DND-41 (cell line): Measurements from ENCODE around the gene HSF4.

ENCODE experiments used
- ATAC-seq: fragments of 200-7000 bp; cut with Tn5 transposase; 3 replicates; pipeline ENCODE4 v1.9.1; 2021; ENCODE audit warnings: low read depth; ENCODE audit not compliant: insufficient read depth
- DNase-seq: peaks from one replicate; pipeline ENCODE4 v3.0.0-alpha.2; 2020
- H2AFZ ChIP-seq: 2 replicates; pipeline ENCODE4 v1.6.0; 2012; ENCODE audit warnings: low read depth, low read length
- H3K27ac ChIP-seq: 2 replicates; pipeline ENCODE4 v1.5.1; 2012; ENCODE audit warnings: low read length, inconsistent platforms
- H3K27me3 ChIP-seq: fragments of 200-600 bp; sonication (generic); 2 replicates; pipeline ENCODE4 v1.6.0; 2012; ENCODE audit warnings: low read length, mild to moderate bottlenecking, inconsistent platforms; ENCODE audit not compliant: insufficient read depth, poor library complexity
- H3K36me3 ChIP-seq: 2 replicates; pipeline ENCODE4 v1.5.1; 2012; ENCODE audit warnings: low read length, inconsistent platforms; ENCODE audit not compliant: insufficient read depth
- H3K4me1 ChIP-seq: 2 replicates; pipeline ENCODE4 v1.5.1; 2012; ENCODE audit warnings: mild to moderate bottlenecking, low read length; ENCODE audit not compliant: insufficient read depth
- H3K4me2 ChIP-seq: 2 replicates; pipeline ENCODE4 v1.6.0; 2012; ENCODE audit warnings: mild to moderate bottlenecking, moderate library complexity, low read length, inconsistent platforms; ENCODE audit not compliant: insufficient read depth
- H3K4me3 ChIP-seq, 2 experiments: fragments of 200-600 bp in 1 of 2; shearing (Covaris generic) in 1 of 2; 2 replicates each; pipeline ENCODE4 v1.5.1; 2012 to 2016; ENCODE audit warnings: inconsistent platforms in 2 of 2, low read length in 2 of 2, mild to moderate bottlenecking in 2 of 2, low read depth in 1 of 2, moderate library complexity in 1 of 2
- H3K79me2 ChIP-seq: 2 replicates; pipeline ENCODE4 v1.6.0; 2012; ENCODE audit warnings: low read length, inconsistent platforms; ENCODE audit not compliant: insufficient read depth
- H3K9ac ChIP-seq: 2 replicates; pipeline ENCODE4 v1.6.0; 2012; ENCODE audit warnings: low read depth, mild to moderate bottlenecking, inconsistent platforms, low read length, moderate library complexity
- H3K9me3 ChIP-seq: 2 replicates; pipeline ENCODE4 v1.5.1; 2012; ENCODE audit warnings: low read length, moderate library complexity, mild to moderate bottlenecking, inconsistent platforms; ENCODE audit not compliant: insufficient read depth, severe bottlenecking
- H4K20me1 ChIP-seq: 2 replicates; pipeline ENCODE4 v1.6.0; 2012; ENCODE audit warnings: low read length; ENCODE audit not compliant: insufficient read depth
- EZH2 ChIP-seq: IDR thresholded peaks from 3 replicates; pipeline ENCODE4 v1.6.1; 2012; ENCODE audit warnings: borderline replicate concordance, low read depth, mild to moderate bottlenecking, moderate library complexity, low read length, inconsistent platforms; ENCODE audit not compliant: severe bottlenecking
- TF ChIP-seq, protein P1 (sequence below): IDR thresholded peaks from 2 replicates; pipeline ENCODE4 v1.5.1; 2012; ENCODE audit warnings: borderline replicate concordance, low read length, moderate library complexity, mild to moderate bottlenecking; ENCODE audit not compliant: poor library complexity, severe bottlenecking; ENCODE audit errors: extremely low read depth

Gene HSF4

DNA sequence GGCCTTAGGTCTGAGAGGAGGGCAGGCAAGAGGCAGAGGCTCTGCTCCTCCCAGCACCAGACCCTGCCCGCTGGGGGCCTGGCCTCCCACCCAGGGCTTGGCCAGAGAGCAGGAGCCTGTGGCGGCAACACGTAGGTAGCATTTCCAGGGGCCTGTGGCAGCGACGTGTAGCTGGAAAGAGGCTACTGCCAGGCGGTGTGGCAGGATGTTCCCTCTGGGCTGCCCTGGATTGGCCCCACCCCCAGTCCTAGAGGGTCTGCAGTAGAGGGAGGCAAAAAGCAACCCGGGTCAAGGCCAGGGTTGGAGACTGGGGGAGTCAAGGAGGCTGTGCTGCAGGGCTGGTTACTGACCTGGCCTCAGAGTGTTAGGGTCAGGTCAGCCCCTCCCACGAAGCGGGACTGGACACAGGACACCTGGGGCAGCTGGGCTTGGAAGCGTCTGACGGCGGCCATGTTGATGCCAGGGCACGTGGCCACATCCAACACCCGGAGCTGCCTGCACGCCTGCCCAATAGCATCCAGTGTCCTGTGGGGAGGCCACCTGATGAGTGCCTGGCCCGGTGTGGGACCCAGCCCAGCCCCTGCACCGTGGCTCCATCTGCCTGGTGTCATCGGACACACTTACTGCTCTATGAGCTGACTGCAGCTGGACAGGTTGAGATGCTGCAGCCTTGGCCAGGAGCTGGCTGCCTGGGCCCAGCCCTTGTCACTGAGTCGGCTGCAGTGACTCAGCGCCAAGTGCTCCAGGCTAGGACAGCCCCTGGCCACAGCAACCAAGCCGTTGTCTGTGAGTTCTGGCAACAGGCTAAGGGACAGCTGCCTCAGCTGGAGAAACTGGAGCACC lies 42.9 kb downstream of the HSF4 start:
- no peaks in the 10 kb centered on the region for H3K27me3 ChIP-seq
- no peak overlapping the region for H3K4me2 ChIP-seq
- DNase-seq, result no peak
- ATAC-seq, result peak; percentile 8; the same call in 1 of the 3 replicates
- H3K9me3 ChIP-seq, result no peaks in the 10 kb centered on the region
- H4K20me1 ChIP-seq, result peaks cover 8% of the 10 kb centered on the region
- TF ChIP-seq, protein P1, sequence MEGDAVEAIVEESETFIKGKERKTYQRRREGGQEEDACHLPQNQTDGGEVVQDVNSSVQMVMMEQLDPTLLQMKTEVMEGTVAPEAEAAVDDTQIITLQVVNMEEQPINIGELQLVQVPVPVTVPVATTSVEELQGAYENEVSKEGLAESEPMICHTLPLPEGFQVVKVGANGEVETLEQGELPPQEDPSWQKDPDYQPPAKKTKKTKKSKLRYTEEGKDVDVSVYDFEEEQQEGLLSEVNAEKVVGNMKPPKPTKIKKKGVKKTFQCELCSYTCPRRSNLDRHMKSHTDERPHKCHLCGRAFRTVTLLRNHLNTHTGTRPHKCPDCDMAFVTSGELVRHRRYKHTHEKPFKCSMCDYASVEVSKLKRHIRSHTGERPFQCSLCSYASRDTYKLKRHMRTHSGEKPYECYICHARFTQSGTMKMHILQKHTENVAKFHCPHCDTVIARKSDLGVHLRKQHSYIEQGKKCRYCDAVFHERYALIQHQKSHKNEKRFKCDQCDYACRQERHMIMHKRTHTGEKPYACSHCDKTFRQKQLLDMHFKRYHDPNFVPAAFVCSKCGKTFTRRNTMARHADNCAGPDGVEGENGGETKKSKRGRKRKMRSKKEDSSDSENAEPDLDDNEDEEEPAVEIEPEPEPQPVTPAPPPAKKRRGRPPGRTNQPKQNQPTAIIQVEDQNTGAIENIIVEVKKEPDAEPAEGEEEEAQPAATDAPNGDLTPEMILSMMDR, result no peak
- TF ChIP-seq EZH2, result no peak
- H3K9ac ChIP-seq, result no peak overlapping the region
- H3K36me3 ChIP-seq, result peaks cover 25% of the 10 kb centered on the region
- no peaks in the 10 kb centered on the region for H3K4me1 ChIP-seq
- no peak overlapping the region for H2AFZ ChIP-seq
- no peaks in the 10 kb centered on the region for H3K79me2 ChIP-seq
- no peak overlapping the region for H3K27ac ChIP-seq
- H3K4me3 ChIP-seq, result no peak overlapping the region

GRCh38 chr16:67208154-67208896 lies 43.8 kb downstream of the HSF4 start:
- TF ChIP-seq, protein P1, result no peak
- no peak for TF ChIP-seq EZH2
- Histone ChIP-seq H3K4me2 (no peak overlapping the region), H3K27ac (no peak overlapping the region), H2AFZ (no peak overlapping the region), H3K4me1 (no peaks in the 10 kb centered on the region), H3K79me2 (no peaks in the 10 kb centered on the region), H3K9me3 (no peaks in the 10 kb centered on the region), H3K36me3 (peaks cover 16% of the 10 kb centered on the region), H3K27me3 (no peaks in the 10 kb centered on the region), H3K9ac (no peak overlapping the region), H3K4me3 (no peak overlapping the region), H4K20me1 (peaks cover 5% of the 10 kb centered on the region)
- ATAC-seq (peak; percentile 17; the same call in 2 of the 3 replicates), DNase-seq (no peak)

DNA sequence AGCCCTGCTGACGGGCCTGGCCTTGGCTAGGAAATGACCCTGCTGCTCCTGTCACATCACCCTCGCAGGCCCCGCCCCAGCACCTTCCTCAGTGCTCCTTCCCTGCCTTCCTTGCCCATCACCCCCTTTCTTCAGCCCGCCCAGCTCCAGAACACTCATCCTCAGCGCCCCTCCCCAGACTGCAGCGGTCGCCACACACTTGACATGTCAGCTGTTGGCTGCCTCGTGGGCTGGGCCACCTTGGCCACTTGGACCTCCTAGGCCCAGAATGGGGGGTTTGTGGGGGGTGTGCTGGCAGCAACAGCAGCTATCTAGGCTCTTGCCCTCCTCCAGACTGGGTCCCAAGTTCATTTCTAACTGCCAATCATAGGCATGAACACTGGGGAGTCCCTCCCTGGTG lies 45.0 kb downstream of the HSF4 start:
- ATAC-seq (no peak), DNase-seq (no peak)
- Histone ChIP-seq H3K9me3 (no peaks in the 10 kb centered on the region), H3K27me3 (no peaks in the 10 kb centered on the region), H3K27ac (no peak overlapping the region), H3K79me2 (no peaks in the 10 kb centered on the region), H3K36me3 (peaks cover 6% of the 10 kb centered on the region), H3K4me2 (no peak overlapping the region), H3K4me3 (no peak overlapping the region), H3K4me1 (no peaks in the 10 kb centered on the region), H4K20me1 (peaks cover 5% of the 10 kb centered on the region), H2AFZ (no peak overlapping the region), H3K9ac (no peak overlapping the region)
- TF ChIP-seq, protein P1, result no peak
- no peak for TF ChIP-seq EZH2
